Keratinocyte (primary cell): ENCODE measurements around the gene KIF14. TPM values are rescaled to one million over a fixed set of nuclear protein-coding genes. Genes with fewer than 3 reads are reported as not detected.
"Not testable (repeated sequence)": the region's sequence is repeated elsewhere in the genome, so short reads cannot be mapped to it uniquely, and the experiment has no call there.

ENCODE experiments used
- DNase-seq: peaks from one replicate; pipeline ENCODE4 v3.0.0-alpha.2; 2011; ENCODE audit warnings: low read depth, missing footprints, low spot score
- FAIRE-seq: peaks from 2 replicates; lab custom pipeline; 2011; peaks lifted over from hg19 to GRCh38; lab: Jason Lieb, UNC
- H2AFZ ChIP-seq: 2 replicates; pipeline ENCODE4 v1.6.0; 2012; ENCODE audit warnings: low read length, control low read depth, inconsistent platforms; ENCODE audit not compliant: control insufficient read depth
- H3K27ac ChIP-seq: 2 replicates; pipeline ENCODE4 v1.5.1; 2011; ENCODE audit warnings: low read length; ENCODE audit not compliant: control insufficient read depth, insufficient read depth
- H3K27me3 ChIP-seq: 3 replicates; pipeline ENCODE4 v1.6.0; 2011; ENCODE audit warnings: low read length; ENCODE audit not compliant: control insufficient read depth, insufficient read depth; ENCODE audit errors: extremely low read depth
- H3K36me3 ChIP-seq, 2 experiments: 2 replicates in 1 of 2; 3 replicates in 1 of 2; pipeline ENCODE4 v1.5.1; 2011; ENCODE audit warnings: low read length in 2 of 2, mild to moderate bottlenecking in 1 of 2; ENCODE audit not compliant: control insufficient read depth in 2 of 2, insufficient read depth in 2 of 2; ENCODE audit errors: extremely low read depth in 1 of 2
- H3K4me1 ChIP-seq: 3 replicates; pipeline ENCODE4 v1.5.1; 2011; ENCODE audit warnings: low read length; ENCODE audit not compliant: control insufficient read depth, insufficient read depth; ENCODE audit errors: extremely low read depth
- H3K4me2 ChIP-seq: 3 replicates; pipeline ENCODE4 v1.6.0; 2011; ENCODE audit warnings: low read depth, low read length; ENCODE audit not compliant: control insufficient read depth, insufficient read depth; ENCODE audit errors: extremely low read depth
- H3K4me3 ChIP-seq, 3 experiments: fragments of 200-600 bp in 1 of 3; sonication (generic) in 1 of 3; 2 replicates in 2 of 3; 3 replicates in 1 of 3; pipeline ENCODE4 v1.5.1; 2011 to 2016; ENCODE audit warnings: low read length in 3 of 3, mild to moderate bottlenecking in 3 of 3, control low read depth in 2 of 3, inconsistent platforms in 1 of 3, low read depth in 1 of 3, mixed read lengths in 1 of 3, mixed run types in 1 of 3, moderate library complexity in 1 of 3; ENCODE audit not compliant: control insufficient read depth in 2 of 3, insufficient read depth in 2 of 3; ENCODE audit errors: extremely low read depth in 1 of 3
- H3K79me2 ChIP-seq: 2 replicates; pipeline ENCODE4 v1.6.0; 2012; ENCODE audit warnings: low read length; ENCODE audit not compliant: control insufficient read depth, insufficient read depth
- H3K9ac ChIP-seq: 3 replicates; pipeline ENCODE4 v1.6.0; 2011; ENCODE audit warnings: low read length; ENCODE audit not compliant: control insufficient read depth, insufficient read depth; ENCODE audit errors: extremely low read depth
- H3K9me1 ChIP-seq: 3 replicates; pipeline ENCODE4 v1.6.0; 2011; ENCODE audit warnings: low read length; ENCODE audit not compliant: control insufficient read depth, insufficient read depth; ENCODE audit errors: extremely low read depth
- H3K9me3 ChIP-seq: 2 replicates; pipeline ENCODE4 v1.5.1; 2012; ENCODE audit warnings: low read depth, low read length; ENCODE audit not compliant: control insufficient read depth
- H4K20me1 ChIP-seq: 3 replicates; pipeline ENCODE4 v1.6.0; 2011; ENCODE audit warnings: low read length; ENCODE audit not compliant: control insufficient read depth, insufficient read depth; ENCODE audit errors: extremely low read depth
- EZH2 ChIP-seq: IDR thresholded peaks from one replicate; pipeline ENCODE4 v1.6.1; 2012; ENCODE audit warnings: inconsistent platforms, mild to moderate bottlenecking, low read length, moderate library complexity
- dilution Hi-C: fragments of 300-500 bp; cut with MboI; formaldehyde crosslinking; loops from one replicate; pipeline ENCODE4 v1.7.0; 2020; ENCODE audit warnings: low sequenced_read_pairs; ENCODE audit not compliant: extremely low pct_ligation_motif_present
- polyA plus RNA-seq, 5 experiments: library from polyadenylated mRNA; depleted of rRNA in 3 of 5; stranded (reverse) in 3 of 5; stranded (forward) in 1 of 5; unstranded in 1 of 5; fragments of >200 nt; gene quantifications; 1 replicate in 1 of 5; 2 replicates in 3 of 5; 3 replicates in 1 of 5; pipeline versions ENCODE4 v1.2.1 to v1.2.3, GENCODE V29; 2011 to 2012; ENCODE audit warnings: missing spikeins in 2 of 5, low read depth in 1 of 5, low replicate concordance in 1 of 5
- TF ChIP-seq, protein P1 (sequence below), 3 experiments: IDR thresholded peaks in 1 of 3; conservative IDR thresholded peaks in 1 of 3; optimal IDR thresholded peaks in 1 of 3; 2 replicates in 2 of 3; 3 replicates in 1 of 3; pipeline versions ENCODE3 to v1.5.1; 2011; ENCODE audit warnings: low read length in 3 of 3, mild to moderate bottlenecking in 3 of 3, moderate library complexity in 2 of 3, control low read depth in 1 of 3, inconsistent platforms in 1 of 3; ENCODE audit not compliant: insufficient read depth in 2 of 3; ENCODE audit errors: extremely low read depth in 1 of 3

KIF14 gene
- polyA plus RNA-seq, 1 donor (not counting 4 experiments of a cell fraction or from before 2014, with no cell fraction given), result 6.2 TPM

DNA sequence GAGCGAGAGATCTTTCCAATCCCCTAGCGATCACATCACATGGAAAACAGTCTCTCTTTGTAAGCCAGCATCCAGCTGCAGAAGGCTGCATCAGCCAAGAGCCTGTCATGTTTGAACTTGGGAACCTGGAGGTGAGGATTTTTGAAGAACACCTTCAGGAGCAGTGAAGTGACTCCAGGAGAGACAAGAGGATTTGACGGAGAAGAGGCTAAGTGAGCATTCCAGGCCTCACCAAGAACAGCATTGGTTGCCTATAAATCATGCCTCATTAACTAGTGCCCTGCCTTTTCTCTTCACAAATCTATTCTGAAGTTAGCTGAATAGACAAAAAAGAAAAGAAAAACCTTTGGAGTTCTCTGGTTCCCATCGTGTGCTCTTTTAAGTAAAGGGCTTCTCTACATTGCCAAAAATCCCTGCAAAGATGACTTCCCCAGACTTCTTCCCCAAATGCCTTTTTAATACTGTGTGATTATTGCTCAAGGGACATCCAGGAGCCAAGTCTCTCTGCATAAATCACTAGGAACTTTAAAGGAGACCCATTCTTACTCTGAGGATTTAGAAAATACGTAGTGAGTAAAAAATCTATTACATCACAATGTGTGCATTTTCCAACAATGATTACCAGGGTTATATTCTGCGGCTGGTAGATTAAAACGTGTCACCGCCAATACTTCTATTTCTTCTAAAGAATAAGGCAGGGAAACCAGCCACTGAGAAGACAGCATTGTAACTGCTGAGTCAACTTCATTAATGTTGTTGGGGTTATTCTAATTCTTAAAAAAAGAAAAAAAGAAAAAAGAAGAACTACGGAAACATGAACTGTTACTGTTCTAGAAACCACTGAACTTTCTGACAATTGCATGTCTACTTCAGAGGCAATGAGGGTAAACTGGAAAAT lies 95.2 kb downstream of the KIF14 start:
- Histone ChIP-seq H3K27me3 (no peaks in the 10 kb centered on the region), H2AFZ (no peak overlapping the region), H3K4me3 (no peak overlapping the region), H3K9me3 (no peaks in the 10 kb centered on the region), H4K20me1 (no peaks in the 10 kb centered on the region), H3K36me3 (no peaks in the 10 kb centered on the region), H3K9me1 (no peaks in the 10 kb centered on the region), H3K27ac (no peak overlapping the region), H3K79me2 (no peaks in the 10 kb centered on the region), H3K4me1 (no peaks in the 10 kb centered on the region), H3K4me2 (no peak overlapping the region), H3K9ac (no peak overlapping the region)
- no peak for FAIRE-seq
- no peak for DNase-seq
- dilution Hi-C loops, result no loop called here
- TF ChIP-seq EZH2, result no peak
- TF ChIP-seq, protein P1, sequence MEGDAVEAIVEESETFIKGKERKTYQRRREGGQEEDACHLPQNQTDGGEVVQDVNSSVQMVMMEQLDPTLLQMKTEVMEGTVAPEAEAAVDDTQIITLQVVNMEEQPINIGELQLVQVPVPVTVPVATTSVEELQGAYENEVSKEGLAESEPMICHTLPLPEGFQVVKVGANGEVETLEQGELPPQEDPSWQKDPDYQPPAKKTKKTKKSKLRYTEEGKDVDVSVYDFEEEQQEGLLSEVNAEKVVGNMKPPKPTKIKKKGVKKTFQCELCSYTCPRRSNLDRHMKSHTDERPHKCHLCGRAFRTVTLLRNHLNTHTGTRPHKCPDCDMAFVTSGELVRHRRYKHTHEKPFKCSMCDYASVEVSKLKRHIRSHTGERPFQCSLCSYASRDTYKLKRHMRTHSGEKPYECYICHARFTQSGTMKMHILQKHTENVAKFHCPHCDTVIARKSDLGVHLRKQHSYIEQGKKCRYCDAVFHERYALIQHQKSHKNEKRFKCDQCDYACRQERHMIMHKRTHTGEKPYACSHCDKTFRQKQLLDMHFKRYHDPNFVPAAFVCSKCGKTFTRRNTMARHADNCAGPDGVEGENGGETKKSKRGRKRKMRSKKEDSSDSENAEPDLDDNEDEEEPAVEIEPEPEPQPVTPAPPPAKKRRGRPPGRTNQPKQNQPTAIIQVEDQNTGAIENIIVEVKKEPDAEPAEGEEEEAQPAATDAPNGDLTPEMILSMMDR (optimal IDR thresholded peaks at IDR 0.05 in 1 of 3, IDR thresholded peaks at IDR 0.05 in 1 of 3, conservative IDR thresholded peaks at IDR 0.05 in 1 of 3; ENCODE audit: extremely low read depth in 1 of 3, insufficient read depth in 2 of 3, low read length in 3 of 3), result no peak

DNA sequence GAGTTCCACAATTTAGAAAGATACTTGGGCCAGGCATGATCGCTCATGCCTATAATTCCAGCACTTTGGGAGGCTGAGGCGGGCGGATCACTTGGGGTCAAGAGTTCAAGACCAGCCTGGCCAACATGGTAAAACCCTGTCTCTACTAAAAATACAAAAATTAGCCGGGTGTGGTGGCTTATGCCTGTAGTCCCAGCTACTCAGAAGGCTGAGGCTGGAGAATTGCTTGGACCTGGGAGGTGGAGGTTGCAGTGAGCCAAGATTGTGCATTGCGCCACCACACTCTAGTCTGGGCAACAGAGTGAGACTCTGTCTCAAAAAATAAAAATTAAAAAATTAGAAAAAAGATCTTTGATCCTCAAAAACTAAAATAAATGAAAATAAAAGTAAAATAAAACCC lies 96.0 kb downstream of the KIF14 start:
- H4K20me1 ChIP-seq, H2AFZ ChIP-seq, H3K27me3 ChIP-seq, H3K9ac ChIP-seq, H3K4me1 ChIP-seq, H3K36me3 ChIP-seq, dilution Hi-C loops, H3K9me3 ChIP-seq, DNase-seq, H3K4me2 ChIP-seq, H3K79me2 ChIP-seq, H3K27ac ChIP-seq, FAIRE-seq, H3K9me1 ChIP-seq, H3K4me3 ChIP-seq: not testable (repeated sequence)
